CD4-positive, alpha-beta memory T cell (primary cell): Measurements from ENCODE around the gene CRMP1. TPM values are rescaled to one million over a fixed set of nuclear protein-coding genes. Genes with fewer than 3 reads are reported as not detected.

ENCODE experiments used
- CTCF ChIA-PET: fragments of 350-600 bp; sonication (Branson Sonifier 250); formaldehyde crosslinking; loops from one replicate; lab custom pipeline; 2021; ENCODE audit warnings: inconsistent platforms; ENCODE audit not compliant: partially characterized antibody; lab: Charles Lee
- POLR2A ChIA-PET: fragments of 350-600 bp; sonication (Branson Sonifier 250); formaldehyde crosslinking; loops from one replicate; lab custom pipeline; 2021; ENCODE audit not compliant: partially characterized antibody; lab: Charles Lee
- DNase-seq, 5 donors: peaks; one replicate each; pipeline versions ENCODE4 v3.0.0 to v3.0.0-alpha.2; 2020 to 2022; ENCODE audit warnings: mixed read lengths in 1 of 5
- H3K27ac ChIP-seq: one replicate; pipeline ENCODE4 v1.7.0; 2013; ENCODE audit warnings: low read depth, low read length
- H3K27me3 ChIP-seq: 2 replicates; pipeline ENCODE4 v1.7.0; 2013; ENCODE audit warnings: mild to moderate bottlenecking, low read length, moderate library complexity; ENCODE audit not compliant: insufficient read depth
- H3K36me3 ChIP-seq: 2 replicates; pipeline ENCODE4 v1.7.0; 2013; ENCODE audit warnings: mild to moderate bottlenecking, low read length, moderate library complexity; ENCODE audit not compliant: insufficient read depth
- H3K4me1 ChIP-seq: 2 replicates; pipeline ENCODE4 v1.7.0; 2013; ENCODE audit warnings: mild to moderate bottlenecking, low read length, moderate library complexity; ENCODE audit not compliant: insufficient read depth
- H3K4me3 ChIP-seq, 2 donors: one replicate each; pipeline ENCODE4 v1.7.0; 2013; ENCODE audit warnings: low read length in 2 of 2, mild to moderate bottlenecking in 1 of 2
- H3K9me3 ChIP-seq, 2 donors: one replicate each; pipeline ENCODE4 v1.7.0; 2013; ENCODE audit warnings: low read length in 2 of 2, control low read depth in 1 of 2; ENCODE audit not compliant: control insufficient read depth in 1 of 2
- H3K27ac Mint-ChIP-seq, 7 donors: one replicate each; pipeline ENCODE4 v1.8.0; 2020 to 2021; ENCODE audit warnings: mixed read lengths in 7 of 7, mild to moderate bottlenecking in 6 of 7, inconsistent platforms in 3 of 7, moderate library complexity in 3 of 7
- H3K27me3 Mint-ChIP-seq, 2 donors: one replicate each; pipeline ENCODE4 v1.8.0; 2020 to 2021; ENCODE audit warnings: mixed read lengths in 2 of 2
- H3K36me3 Mint-ChIP-seq, 2 donors: one replicate each; pipeline ENCODE4 v1.8.0; 2020 to 2021; ENCODE audit warnings: mixed read lengths in 2 of 2, inconsistent platforms in 1 of 2, mild to moderate bottlenecking in 1 of 2
- H3K4me1 Mint-ChIP-seq, 4 donors: one replicate each; pipeline ENCODE4 v1.8.0; 2020 to 2021; ENCODE audit warnings: mixed read lengths in 4 of 4, mild to moderate bottlenecking in 1 of 4
- H3K4me3 Mint-ChIP-seq, 8 donors: one replicate each; pipeline ENCODE4 v1.8.0; 2020 to 2021; ENCODE audit warnings: mixed read lengths in 8 of 8, mild to moderate bottlenecking in 7 of 8, moderate library complexity in 6 of 8, inconsistent platforms in 3 of 8
- H3K9me3 Mint-ChIP-seq, 8 donors: one replicate each; pipeline ENCODE4 v1.8.0; 2020 to 2021; ENCODE audit warnings: mixed read lengths in 8 of 8, mild to moderate bottlenecking in 5 of 8, inconsistent platforms in 3 of 8, moderate library complexity in 1 of 8
- intact Hi-C: fragments of 100-400 bp; cut with micrococcal nuclease; formaldehyde crosslinking; loops from one replicate; pipeline ENCODE4 v1.15.1; 2023
- polyA plus RNA-seq, 2 donors: library from polyadenylated mRNA; unstranded; fragments of 300-500 nt; fragmentation: Illumina TruSeq; gene quantifications; one replicate each; pipeline ENCODE4 v1.2.3, GENCODE V29; 2021
- total RNA-seq, 2 experiments: library from RNA; stranded (reverse); gene quantifications; one replicate each; pipeline ENCODE4 v1.2.3, GENCODE V29; 2021

CRMP1 gene
- total and polyA plus RNA-seq, 4 experiments from 2014 or later: not detected

DNA sequence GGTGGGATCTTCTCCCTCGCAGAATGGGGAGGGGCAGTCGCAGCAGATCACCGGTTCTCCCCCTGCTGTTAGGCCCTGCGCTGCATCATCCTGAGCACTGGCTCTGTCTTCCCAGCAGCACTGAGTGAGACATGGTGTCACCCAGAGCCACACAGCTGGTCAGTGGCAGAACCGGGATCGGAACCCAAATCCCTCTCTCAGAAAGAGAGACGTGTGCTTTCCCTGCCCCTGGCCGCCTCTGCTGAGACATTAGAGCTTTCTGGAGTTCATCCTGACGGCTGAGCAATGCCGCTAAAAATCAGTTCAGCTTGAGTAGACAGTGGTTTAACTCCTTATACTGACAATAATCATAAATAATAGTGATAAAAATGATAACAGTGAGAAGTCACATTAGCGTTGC lies 93.9 kb downstream of the CRMP1 start:
- Mint-ChIP-seq H3K27me3 (no peaks in the 10 kb centered on the region), H3K36me3 (no peaks in the 10 kb centered on the region), H3K27ac (no peak overlapping the region), H3K9me3 (peaks cover 0 to 2% (median 0%) of the 10 kb centered on the region in 8 donors), H3K4me3 (no peak overlapping the region), H3K4me1 (no peaks in the 10 kb centered on the region)
- CTCF ChIA-PET: no interaction called here
- DNase-seq: no peak
- Histone ChIP-seq H3K27me3 (no peaks in the 10 kb centered on the region), H3K9me3 (no peaks in the 10 kb centered on the region), H3K4me3 (no peak overlapping the region), H3K27ac (no peak overlapping the region), H3K4me1 (no peaks in the 10 kb centered on the region), H3K36me3 (no peaks in the 10 kb centered on the region)
- intact Hi-C loops: no loop called here
- POLR2A ChIA-PET: no interaction called here

GRCh38 chr4:5798462-5798861 lies 94.4 kb downstream of the CRMP1 start:
- Histone ChIP-seq H3K36me3 (no peaks in the 10 kb centered on the region), H3K4me3 (no peak overlapping the region), H3K27me3 (no peaks in the 10 kb centered on the region), H3K27ac (no peak overlapping the region), H3K4me1 (no peaks in the 10 kb centered on the region), H3K9me3 (no peaks in the 10 kb centered on the region)
- ChIA-PET POLR2A (no interaction called here), CTCF (no interaction called here)
- no peak overlapping the region for H3K4me3 Mint-ChIP-seq
- H3K4me1 Mint-ChIP-seq: no peaks in the 10 kb centered on the region
- no peak overlapping the region for H3K27ac Mint-ChIP-seq
- H3K9me3 Mint-ChIP-seq: peaks cover 0 to 2% (median 0%) of the 10 kb centered on the region in 8 donors
- no peak for DNase-seq
- no peaks in the 10 kb centered on the region for H3K36me3 Mint-ChIP-seq
- H3K27me3 Mint-ChIP-seq: no peaks in the 10 kb centered on the region
- intact Hi-C loops: no loop called here

DNA sequence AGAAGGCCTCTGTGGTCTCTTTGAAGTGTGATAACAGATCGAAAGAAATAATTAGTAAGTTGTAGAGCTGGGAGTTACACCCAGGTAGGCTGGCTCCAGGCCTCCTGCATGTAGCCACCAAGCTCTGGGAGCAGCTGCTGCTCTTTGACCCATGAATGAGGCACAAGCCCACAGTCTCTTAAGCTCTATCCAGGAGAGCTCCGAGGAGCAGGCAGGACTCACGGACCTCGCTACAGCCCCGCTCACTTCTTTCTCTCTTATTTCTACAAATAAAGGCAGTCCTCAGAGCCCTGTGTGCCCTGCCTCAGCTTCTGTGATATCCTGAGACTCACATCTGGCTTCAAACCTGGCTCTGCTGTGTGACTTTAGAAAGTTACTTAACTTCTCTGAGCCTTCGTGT lies 95.0 kb downstream of the CRMP1 start:
- ChIA-PET CTCF (no interaction called here), POLR2A (no interaction called here)
- Histone ChIP-seq H3K9me3 (no peaks in the 10 kb centered on the region), H3K4me3 (no peak overlapping the region), H3K4me1 (no peaks in the 10 kb centered on the region), H3K27me3 (no peaks in the 10 kb centered on the region), H3K27ac (no peak overlapping the region), H3K36me3 (no peaks in the 10 kb centered on the region)
- DNase-seq: no peak
- Mint-ChIP-seq H3K4me1 (no peaks in the 10 kb centered on the region), H3K27ac (no peak overlapping the region), H3K27me3 (no peaks in the 10 kb centered on the region), H3K9me3 (peaks cover 0 to 2% (median 0%) of the 10 kb centered on the region in 8 donors), H3K36me3 (no peaks in the 10 kb centered on the region), H3K4me3 (no peak overlapping the region)
- intact Hi-C loops: no loop called here

- Mint-ChIP-seq H3K4me1 (no peaks in the 10 kb centered on the region), H3K36me3 (no peaks in the 10 kb centered on the region), H3K27ac (no peak overlapping the region), H3K4me3 (no peak overlapping the region), H3K9me3 (peaks cover 0 to 2% (median 0%) of the 10 kb centered on the region in 8 donors), H3K27me3 (no peaks in the 10 kb centered on the region)
- CTCF ChIA-PET: no interaction called here
- Histone ChIP-seq H3K4me3 (no peak overlapping the region), H3K4me1 (no peaks in the 10 kb centered on the region), H3K27ac (no peak overlapping the region), H3K9me3 (no peaks in the 10 kb centered on the region), H3K27me3 (no peaks in the 10 kb centered on the region), H3K36me3 (no peaks in the 10 kb centered on the region)
- intact Hi-C loops: no loop called here
- POLR2A ChIA-PET: no interaction called here
- no peak for DNase-seq
These were observed 95.9 kb downstream of the CRMP1 start for GRCh38 chr4:5796976-5797375.

- H3K27me3 Mint-ChIP-seq: no peaks in the 10 kb centered on the region
These were observed 97.3 kb downstream of the CRMP1 start for GRCh38 chr4:5795580-5795979.

DNA sequence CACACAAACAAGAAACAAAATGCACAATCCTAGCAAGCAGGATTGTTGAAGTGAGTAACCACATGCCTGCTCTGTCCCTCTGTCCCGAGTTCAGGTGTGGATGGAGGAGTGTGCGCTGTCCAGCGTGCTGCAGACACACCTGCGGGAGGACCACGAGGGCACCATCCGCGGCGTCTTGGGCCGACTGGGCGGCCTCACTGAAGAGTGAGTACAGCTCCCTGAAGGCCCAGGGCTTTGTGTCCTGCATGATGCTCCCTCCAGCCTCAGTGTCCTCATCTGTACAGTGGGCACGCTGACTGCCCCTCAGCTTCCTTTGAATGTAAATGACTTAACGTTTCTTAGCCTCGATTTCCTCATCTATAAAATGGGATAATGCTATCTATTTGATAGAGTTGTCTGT lies 99.4 kb downstream of the CRMP1 start:
- H3K4me1 ChIP-seq: no peaks in the 10 kb centered on the region
- H3K27ac ChIP-seq: no peak overlapping the region
- Mint-ChIP-seq H3K27me3 (no peaks in the 10 kb centered on the region), H3K36me3 (no peaks in the 10 kb centered on the region), H3K9me3 (peaks cover 0 to 2% (median 0%) of the 10 kb centered on the region in 8 donors), H3K27ac (no peak overlapping the region), H3K4me1 (no peaks in the 10 kb centered on the region), H3K4me3 (no peak overlapping the region)
- ChIA-PET CTCF (no interaction called here), POLR2A (no interaction called here)
- no peaks in the 10 kb centered on the region for H3K36me3 ChIP-seq
- no peak for DNase-seq
- H3K27me3 ChIP-seq: no peaks in the 10 kb centered on the region
- H3K9me3 ChIP-seq: no peaks in the 10 kb centered on the region
- intact Hi-C loops: no loop called here
- no peak overlapping the region for H3K4me3 ChIP-seq

More at GRCh38 chr4:5795580-5795979, 97.3 kb downstream of the CRMP1 start:
- no peak for DNase-seq
- H3K27ac Mint-ChIP-seq: no peak overlapping the region
- intact Hi-C loops: no loop called here
- H3K4me1 ChIP-seq: no peaks in the 10 kb centered on the region
- H3K36me3 Mint-ChIP-seq: no peaks in the 10 kb centered on the region
- H3K4me3 Mint-ChIP-seq: no peak overlapping the region
- H3K36me3 ChIP-seq: no peaks in the 10 kb centered on the region
- ChIA-PET POLR2A (no interaction called here), CTCF (no interaction called here)
- H3K9me3 Mint-ChIP-seq: peaks cover 0 to 2% (median 0%) of the 10 kb centered on the region in 8 donors
- H3K4me1 Mint-ChIP-seq: no peaks in the 10 kb centered on the region
- H3K27ac ChIP-seq: no peak overlapping the region
- no peaks in the 10 kb centered on the region for H3K9me3 ChIP-seq
- no peak overlapping the region for H3K4me3 ChIP-seq
- no peaks in the 10 kb centered on the region for H3K27me3 ChIP-seq

GRCh38 chr4:5791654-5792053 lies 101.2 kb downstream of the CRMP1 start:
- peaks cover 0 to 2% of the 10 kb centered on the region in 2 donors for H3K27me3 Mint-ChIP-seq
- intact Hi-C loops: no loop called here
- ChIA-PET POLR2A (no interaction called here), CTCF (no interaction called here)
- H3K36me3 Mint-ChIP-seq: no peaks in the 10 kb centered on the region
- Histone ChIP-seq H3K4me3 (no peak overlapping the region), H3K9me3 (no peaks in the 10 kb centered on the region), H3K36me3 (no peaks in the 10 kb centered on the region), H3K27me3 (no peaks in the 10 kb centered on the region), H3K27ac (no peak overlapping the region), H3K4me1 (no peaks in the 10 kb centered on the region)
- H3K27ac Mint-ChIP-seq: no peak overlapping the region
- DNase-seq: no peak
- H3K9me3 Mint-ChIP-seq: peaks cover 0 to 2% (median 0%) of the 10 kb centered on the region in 8 donors
- no peaks in the 10 kb centered on the region for H3K4me1 Mint-ChIP-seq
- no peak overlapping the region for H3K4me3 Mint-ChIP-seq

DNA sequence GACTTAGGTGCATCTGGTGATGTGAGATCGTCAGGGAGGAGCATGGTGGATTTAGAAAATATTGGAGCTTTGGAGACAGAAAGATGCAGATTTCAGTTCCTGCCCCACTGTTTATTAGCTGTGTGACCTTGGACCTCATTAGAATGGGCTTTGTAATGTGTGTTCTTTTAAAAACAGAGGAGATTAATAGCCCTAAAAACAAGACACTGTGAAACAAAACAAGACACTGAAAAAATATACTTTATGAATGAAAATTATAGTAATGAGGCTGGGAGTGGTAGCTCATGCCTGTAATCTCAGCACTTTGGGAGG lies 102.4 kb downstream of the CRMP1 start:
- ChIA-PET POLR2A (no interaction called here), CTCF (no interaction called here)
- H3K4me3 Mint-ChIP-seq: no peak overlapping the region
- Histone ChIP-seq H3K9me3 (no peaks in the 10 kb centered on the region), H3K27ac (no peak overlapping the region), H3K36me3 (no peaks in the 10 kb centered on the region), H3K27me3 (no peaks in the 10 kb centered on the region), H3K4me1 (no peaks in the 10 kb centered on the region), H3K4me3 (no peak overlapping the region)
- peaks cover 0 to 2% of the 10 kb centered on the region in 2 donors for H3K27me3 Mint-ChIP-seq
- DNase-seq: no peak
- intact Hi-C loops: no loop called here
- H3K9me3 Mint-ChIP-seq: peaks cover 0 to 1% (median 0%) of the 10 kb centered on the region in 8 donors
- no peak overlapping the region for H3K27ac Mint-ChIP-seq
- no peaks in the 10 kb centered on the region for H3K4me1 Mint-ChIP-seq
- H3K36me3 Mint-ChIP-seq: no peaks in the 10 kb centered on the region
